Ovary (tissue), 9 donors: Measurements from ENCODE around the gene LAMC1. TPM values are rescaled to one million over a fixed set of nuclear protein-coding genes. Genes with fewer than 3 reads are reported as not detected.

ENCODE experiments used
- DNase-seq, 5 donors: peaks; one replicate each; pipeline ENCODE4 v3.0.0-alpha.2; 2019 to 2020
- H3K27ac ChIP-seq, 2 donors: fragments of 200-600 bp; one replicate each; pipeline versions ENCODE4 v1.5.1 to v1.8.0; 2019 to 2022
- H3K27me3 ChIP-seq: fragments of 200-600 bp; one replicate; pipeline ENCODE4 v1.8.0; 2022
- H3K36me3 ChIP-seq: fragments of 200-600 bp; sonication (generic); one replicate; pipeline ENCODE4 v1.5.1; 2019
- H3K4me1 ChIP-seq: one replicate; pipeline ENCODE4 v1.8.1; 2013; ENCODE audit warnings: mild to moderate bottlenecking, moderate library complexity; ENCODE audit not compliant: insufficient read depth
- H3K4me3 ChIP-seq: fragments of 200-600 bp; sonication (generic); one replicate; pipeline ENCODE4 v1.5.1; 2017
- H3K9me3 ChIP-seq, 2 donors: fragments of 200-600 bp in 1 of 2; sonication (generic) in 1 of 2; one replicate each; pipeline versions ENCODE4 v1.5.1 to v1.8.1; 2013 to 2019; ENCODE audit warnings: mild to moderate bottlenecking in 1 of 2, moderate library complexity in 1 of 2
- EP300 ChIP-seq: sonication (generic); formaldehyde crosslinking; IDR thresholded peaks from one replicate; pipeline ENCODE4 v1.6.1; 2017; ENCODE audit warnings: antibody characterized with exemption
- POLR2A ChIP-seq: fragments of 450-650 bp; IDR thresholded peaks from one replicate; pipeline ENCODE4 v1.6.1; 2017; ENCODE audit warnings: antibody characterized with exemption, mild to moderate bottlenecking, moderate library complexity
- WGBS, 3 donors: extraction: QIAGEN DNeasy Blood & Tissue Kit in 1 of 3; methylation state at CpG; one replicate each; pipeline versions ENCODE4 v1.1.5 to v1.1.7; 2013 to 2017; 5-methylcytosine and 5-hydroxymethylcytosine counted together
- intact Hi-C, 4 donors: fragments of 100-400 bp; cut with DNase I; formaldehyde crosslinking; loops; one replicate each; pipeline versions ENCODE4 v1.11.0 to v1.15.1; 2022 to 2023
- polyA plus RNA-seq, 2 donors: library from polyadenylated mRNA; stranded (reverse); fragments of 200-250 nt in 1 of 2; fragments of 350-450 nt in 1 of 2; fragmentation: Illumina TruSeq in 1 of 2; extraction: RNeasy Lipid Tissue Mini Kit (QIAGEN cat#74804) in 1 of 2; gene quantifications; one replicate each; pipeline ENCODE4 v1.2.3, GENCODE V29; 2013 to 2014
- total RNA-seq, 7 donors: library from RNA; depleted of rRNA in 2 of 7; stranded (reverse); fragments of >200 nt in 2 of 7; fragmentation: NEBNext Ultra II Directional in 3 of 7; extraction: Animal tissue kit (Norgen Biotek cat#: 25700) in 3 of 7; gene quantifications; one replicate each; pipeline versions ENCODE4 v1.1.0 to v1.2.4, GENCODE V29; 2016 to 2023
- TF ChIP-seq, protein P1 (sequence below), 3 donors: fragments of 450-650 bp in 2 of 3; fragments of 200-600 bp in 1 of 3; IDR thresholded peaks; one replicate each; pipeline versions ENCODE4 v1.5.1 to v1.8.0; 2016 to 2022; ENCODE audit warnings: antibody characterized with exemption in 3 of 3, mild to moderate bottlenecking in 1 of 3
- donor health status: DM: no; HTN: no; CAD: no; lungs with moderate emphysema.
- donor health status: DM: no; HTN: no; CAD: no.
- donor health status: Bipolar disorder and iron deficiency.
- donor health status: DM: yes; HTN: yes; CAD: no.
- donor health status: DM: no; HTN: no; CAD: no.
- donor health status: DM: yes; HTN: yes; CAD: no.

LAMC1 gene
- total and polyA plus RNA-seq, 9 donors, result 51.3 to 205 (median 85.2) TPM

DNA sequence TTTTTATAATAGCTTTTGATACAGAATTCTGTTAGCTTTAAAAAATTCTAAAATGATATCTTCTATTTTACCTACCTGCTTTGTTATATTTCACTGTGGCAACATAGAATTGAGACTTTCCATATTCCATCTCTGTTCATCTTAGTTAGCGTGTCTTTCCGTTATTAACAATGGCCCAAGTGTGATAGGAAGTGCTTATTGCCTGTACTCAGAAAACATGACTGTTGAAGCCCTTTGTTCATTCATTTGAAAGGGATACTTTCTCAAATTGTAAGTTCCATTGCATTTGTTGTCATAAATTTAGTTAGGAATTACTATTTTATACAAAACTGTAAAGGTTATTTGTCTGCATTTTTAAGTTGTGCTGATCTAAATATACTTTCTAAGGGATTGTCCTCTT, 73.1 kb downstream of the LAMC1 start:
- WGBS, 3 donors, result 49 to 82% (median 68%) methylated on average over 2 of the region's 2 CpGs

DNA sequence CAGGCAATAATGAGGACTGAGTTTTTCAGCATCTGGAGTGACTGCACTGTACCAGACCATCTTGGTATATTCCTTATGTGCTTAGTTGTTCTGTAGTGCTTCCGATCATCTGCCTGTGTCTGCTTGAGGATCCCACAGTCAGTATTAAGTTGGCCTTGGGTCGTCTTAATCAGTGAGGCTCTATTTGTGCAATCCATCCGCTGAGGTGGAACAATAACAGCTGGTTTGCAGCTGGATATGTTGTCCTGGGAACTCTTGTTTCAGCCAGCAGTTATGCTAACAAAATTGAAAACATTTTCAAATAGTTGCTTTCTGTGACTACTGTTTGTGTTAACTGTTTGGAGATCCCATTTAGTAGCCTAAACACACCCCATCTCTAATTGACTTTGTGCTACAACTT, 73.7 kb downstream of the LAMC1 start:
- TF ChIP-seq, protein P1, sequence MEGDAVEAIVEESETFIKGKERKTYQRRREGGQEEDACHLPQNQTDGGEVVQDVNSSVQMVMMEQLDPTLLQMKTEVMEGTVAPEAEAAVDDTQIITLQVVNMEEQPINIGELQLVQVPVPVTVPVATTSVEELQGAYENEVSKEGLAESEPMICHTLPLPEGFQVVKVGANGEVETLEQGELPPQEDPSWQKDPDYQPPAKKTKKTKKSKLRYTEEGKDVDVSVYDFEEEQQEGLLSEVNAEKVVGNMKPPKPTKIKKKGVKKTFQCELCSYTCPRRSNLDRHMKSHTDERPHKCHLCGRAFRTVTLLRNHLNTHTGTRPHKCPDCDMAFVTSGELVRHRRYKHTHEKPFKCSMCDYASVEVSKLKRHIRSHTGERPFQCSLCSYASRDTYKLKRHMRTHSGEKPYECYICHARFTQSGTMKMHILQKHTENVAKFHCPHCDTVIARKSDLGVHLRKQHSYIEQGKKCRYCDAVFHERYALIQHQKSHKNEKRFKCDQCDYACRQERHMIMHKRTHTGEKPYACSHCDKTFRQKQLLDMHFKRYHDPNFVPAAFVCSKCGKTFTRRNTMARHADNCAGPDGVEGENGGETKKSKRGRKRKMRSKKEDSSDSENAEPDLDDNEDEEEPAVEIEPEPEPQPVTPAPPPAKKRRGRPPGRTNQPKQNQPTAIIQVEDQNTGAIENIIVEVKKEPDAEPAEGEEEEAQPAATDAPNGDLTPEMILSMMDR (IDR thresholded peaks at IDR 0.05), result no peak
- TF ChIP-seq EP300 (no peak), POLR2A (no peak)
- no peaks in the 10 kb centered on the region for H3K9me3 ChIP-seq
- H3K27ac ChIP-seq, result peak overlapping the region in 1 of 2 donors; percentile 58
- no peaks in the 10 kb centered on the region for H3K36me3 ChIP-seq
- DNase-seq, result peak; percentile 34 to 70 (median 39)
- WGBS, 3 donors, result 7 to 13% (median 7%) methylated on average over 3 of the region's 3 CpGs
- intact Hi-C loops, result loop anchor here in 2 of 4 donors (10.0 kb wide), 1 partner anchor 72 kb away; the partner anchor contains the start of gene LAMC1 (in 2 of the 2)
- H3K27me3 ChIP-seq, result no peaks in the 10 kb centered on the region
- H3K4me1 ChIP-seq, result peaks cover 30% of the 10 kb centered on the region
- no peak overlapping the region for H3K4me3 ChIP-seq

More for the DNA sequence above, 73.1 kb downstream of the LAMC1 start:
- TF ChIP-seq EP300 (no peak), POLR2A (no peak)
- TF ChIP-seq, protein P1 (IDR thresholded peaks at IDR 0.05), result no peak
- H3K4me1 ChIP-seq, result peaks cover 27% of the 10 kb centered on the region
- H3K36me3 ChIP-seq, result no peaks in the 10 kb centered on the region
- intact Hi-C loops, result loop anchor here in 2 of 4 donors (10.0 kb wide), 1 partner anchor 72 kb away; the partner anchor contains the start of gene LAMC1 (in 2 of the 2)
- no peaks in the 10 kb centered on the region for H3K27me3 ChIP-seq
- peak overlapping the region in 1 of 2 donors; percentile 58 for H3K27ac ChIP-seq
- no peak for DNase-seq
- no peak overlapping the region for H3K4me3 ChIP-seq
- no peaks in the 10 kb centered on the region for H3K9me3 ChIP-seq

DNA sequence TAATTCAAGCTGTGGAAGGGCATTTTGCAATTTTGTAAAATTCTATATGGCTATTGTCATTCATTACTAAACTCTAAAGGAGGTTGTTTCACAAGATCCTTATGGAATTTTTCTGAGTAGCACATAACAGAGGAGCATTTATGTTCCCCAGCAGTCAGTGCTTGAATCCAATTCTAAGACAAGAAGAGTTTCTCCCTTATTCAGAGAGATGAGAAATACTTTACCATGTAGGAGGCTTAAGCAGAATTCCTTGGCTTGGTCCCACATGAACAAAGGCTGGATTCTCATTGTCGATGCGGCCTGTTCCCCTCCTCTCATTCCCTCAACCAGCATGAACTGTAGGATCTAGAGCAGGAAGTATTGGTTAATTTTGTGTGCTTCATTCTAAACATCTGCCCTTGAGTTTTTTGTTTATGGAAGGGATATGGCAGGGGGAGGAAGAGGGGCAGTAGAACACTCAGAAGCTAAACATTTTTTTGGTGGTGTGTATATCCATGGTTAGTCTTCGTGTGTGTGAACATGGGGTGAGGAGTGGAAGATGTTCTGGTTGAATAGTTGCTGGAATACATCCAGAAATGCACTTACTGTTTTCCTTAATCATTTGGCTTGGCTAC, 74.3 kb downstream of the LAMC1 start:
- H3K27me3 ChIP-seq, result no peaks in the 10 kb centered on the region
- no peak overlapping the region for H3K4me3 ChIP-seq
- WGBS, 3 donors, result 6 to 9% (median 9%) methylated on average over 3 of the region's 3 CpGs
- H3K27ac ChIP-seq, result peak overlapping the region in 1 of 2 donors; percentile 58
- H3K9me3 ChIP-seq, result no peaks in the 10 kb centered on the region
- H3K36me3 ChIP-seq, result no peaks in the 10 kb centered on the region
- no peak for DNase-seq
- H3K4me1 ChIP-seq, result peaks cover 32% of the 10 kb centered on the region
- TF ChIP-seq EP300 (no peak), POLR2A (no peak)
- TF ChIP-seq, protein P1 (IDR thresholded peaks at IDR 0.05), result no peak
- intact Hi-C loops, result loop anchor here in 2 of 4 donors (10.0 kb wide), 1 partner anchor 73 kb away; the partner anchor contains the start of gene LAMC1 (in 2 of the 2)

DNA sequence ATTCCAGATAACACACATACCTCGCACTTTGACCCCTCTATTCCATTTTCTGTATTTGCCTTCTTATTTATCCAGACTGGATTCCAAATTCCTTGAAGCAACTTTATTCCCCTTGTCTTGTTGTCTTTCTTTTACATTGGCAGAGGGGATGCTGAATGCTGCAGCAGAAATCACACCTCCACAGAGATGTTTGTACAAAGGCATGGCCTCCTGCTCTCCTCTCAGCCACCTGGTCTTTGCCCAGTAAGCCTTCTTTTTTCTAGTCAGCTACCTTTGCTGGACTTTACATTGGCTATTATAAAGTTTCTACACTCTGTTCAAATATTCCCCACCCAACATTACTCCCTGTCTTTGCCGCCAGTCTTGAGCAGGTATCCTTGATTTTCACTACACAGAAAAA, 75.1 kb downstream of the LAMC1 start:
- H3K36me3 ChIP-seq, result no peaks in the 10 kb centered on the region
- DNase-seq, result no peak
- peak overlapping the region in 1 of 2 donors; percentile 58 for H3K27ac ChIP-seq
- no peaks in the 10 kb centered on the region for H3K9me3 ChIP-seq
- 89 to 95% (median 91%) methylated on average over 2 of the region's 2 CpGs for WGBS, 3 donors
- TF ChIP-seq, protein P1 (IDR thresholded peaks at IDR 0.05), result no peak
- TF ChIP-seq POLR2A (no peak), EP300 (no peak)
- intact Hi-C loops, result loop anchor here in 2 of 4 donors (10.0 kb wide), 1 partner anchor 74 kb away; the partner anchor contains the start of gene LAMC1 (in 2 of the 2)
- H3K4me1 ChIP-seq, result peaks cover 26% of the 10 kb centered on the region
- no peak overlapping the region for H3K4me3 ChIP-seq
- H3K27me3 ChIP-seq, result no peaks in the 10 kb centered on the region
